Gastrocnemius medialis (tissue), 4 donors: Measurements from ENCODE around the gene CBX1. TPM values are rescaled to one million over a fixed set of nuclear protein-coding genes. Genes with fewer than 3 reads are reported as not detected.

Experiments
- ATAC-seq, 2 donors: fragments of 150-250 bp; one replicate each; pipeline ENCODE4 v1.9.1; 2016
- DNase-seq, 2 donors: peaks; one replicate each; pipeline ENCODE4 v3.0.0-alpha.2; 2019
- H3K27ac ChIP-seq, 4 donors: fragments of 200-600 bp; sonication (generic); 1 replicate in 1 of 4; 2 replicates in 3 of 4; pipeline ENCODE4 v1.5.1; 2016 to 2018; ENCODE audit warnings: mild to moderate bottlenecking in 2 of 4, moderate library complexity in 1 of 4
- H3K27me3 ChIP-seq, 3 donors: fragments of 200-600 bp; sonication (generic) in 2 of 3; 1 replicate in 1 of 3; 2 replicates in 2 of 3; pipeline versions ENCODE4 v1.5.1 to v1.6.0; 2016 to 2019; ENCODE audit warnings: mild to moderate bottlenecking in 1 of 3, moderate library complexity in 1 of 3
- H3K36me3 ChIP-seq, 2 donors: fragments of 200-600 bp; sonication (generic) in 1 of 2; one replicate each; pipeline ENCODE4 v1.5.1; 2017 to 2018
- H3K4me1 ChIP-seq, 2 donors: fragments of 200-600 bp; sonication (generic) in 1 of 2; one replicate each; pipeline ENCODE4 v1.5.1; 2016 to 2017; ENCODE audit warnings: mild to moderate bottlenecking in 2 of 2
- H3K4me3 ChIP-seq, 4 donors: fragments of 200-600 bp; sonication (generic) in 3 of 4; 1 replicate in 1 of 4; 2 replicates in 3 of 4; pipeline ENCODE4 v1.5.1; 2016 to 2019; ENCODE audit warnings: mild to moderate bottlenecking in 2 of 4
- H3K9me3 ChIP-seq, 3 donors: fragments of 200-600 bp; sonication (generic) in 2 of 3; 1 replicate in 1 of 3; 2 replicates in 2 of 3; pipeline ENCODE4 v1.5.1; 2016 to 2019
- POLR2A ChIP-seq, 2 donors: fragments of 450-650 bp; IDR thresholded peaks; one replicate each; pipeline ENCODE4 v1.6.1; 2017; ENCODE audit warnings: antibody characterized with exemption in 2 of 2, mild to moderate bottlenecking in 2 of 2, moderate library complexity in 2 of 2
- in situ Hi-C, 4 donors: fragments of 200-750 bp; cut with MboI; loops; one replicate each; pipeline versions ENCODE4 v1.15.0 to v1.8.0; 2017; ENCODE audit warnings: low sequenced_read_pairs in 4 of 4
- intact Hi-C: fragments of 100-400 bp; cut with DNase I; formaldehyde crosslinking; loops from one replicate; pipeline ENCODE4 v1.15.1; 2023; ENCODE audit warnings: low total_unique reads
- total RNA-seq, 4 donors: library from RNA; depleted of rRNA; stranded (reverse); fragments of >200 nt; gene quantifications; one replicate each; pipeline versions ENCODE4 v1.1.0 to v1.2.3, GENCODE V29; 2016
- TF ChIP-seq, protein P1 (sequence below), 5 experiments: fragments of 450-650 bp in 3 of 5; fragments of 200-600 bp in 2 of 5; sonication (generic) in 2 of 5; IDR thresholded peaks in 4 of 5; conservative IDR thresholded peaks in 1 of 5; 1 replicate in 4 of 5; 2 replicates in 1 of 5; pipeline ENCODE4 v1.5.1; 2016 to 2019; ENCODE audit warnings: antibody characterized with exemption in 5 of 5, mild to moderate bottlenecking in 3 of 5, moderate library complexity in 3 of 5

Gene CBX1
- total RNA-seq, 4 donors from 2014 or later = 26.0 to 34.1 (median 27.7) TPM

DNA sequence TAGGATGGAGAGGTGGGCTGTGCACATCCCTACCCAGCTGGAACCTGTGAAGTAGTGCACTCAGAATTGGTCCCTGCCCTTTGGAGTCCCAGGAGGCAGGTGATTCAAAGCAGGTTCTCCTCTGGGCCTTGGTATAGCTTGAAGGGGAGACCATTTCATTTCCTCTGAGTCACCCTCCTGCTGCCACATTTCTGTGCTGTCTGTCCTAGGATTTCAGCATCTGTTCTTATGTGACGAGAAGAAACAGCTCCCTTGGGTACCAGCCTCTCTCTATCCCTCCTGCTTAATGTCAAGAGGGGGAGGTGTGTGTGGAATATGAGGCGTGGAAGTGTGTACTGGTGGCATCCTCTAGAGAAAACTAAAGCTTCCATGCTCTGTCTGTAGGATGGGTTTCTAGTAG lies 58.1 kb downstream of the CBX1 start:
- Histone ChIP-seq H3K9me3 (no peaks in the 10 kb centered on the region), H3K27me3 (no peaks in the 10 kb centered on the region), H3K27ac (peak overlapping the region in 3 of 4 donors; percentile 14 to 99 (median 41)), H3K36me3 (no peaks in the 10 kb centered on the region), H3K4me1 (peaks cover 24 to 34% of the 10 kb centered on the region in 2 donors), H3K4me3 (no peak overlapping the region)
- ATAC-seq (no peak), DNase-seq (no peak)
- in situ Hi-C loops = no loop called here
- intact Hi-C loops = no loop called here
- TF ChIP-seq POLR2A (IDR thresholded peaks at IDR 0.05) = no peak
- TF ChIP-seq, protein P1, sequence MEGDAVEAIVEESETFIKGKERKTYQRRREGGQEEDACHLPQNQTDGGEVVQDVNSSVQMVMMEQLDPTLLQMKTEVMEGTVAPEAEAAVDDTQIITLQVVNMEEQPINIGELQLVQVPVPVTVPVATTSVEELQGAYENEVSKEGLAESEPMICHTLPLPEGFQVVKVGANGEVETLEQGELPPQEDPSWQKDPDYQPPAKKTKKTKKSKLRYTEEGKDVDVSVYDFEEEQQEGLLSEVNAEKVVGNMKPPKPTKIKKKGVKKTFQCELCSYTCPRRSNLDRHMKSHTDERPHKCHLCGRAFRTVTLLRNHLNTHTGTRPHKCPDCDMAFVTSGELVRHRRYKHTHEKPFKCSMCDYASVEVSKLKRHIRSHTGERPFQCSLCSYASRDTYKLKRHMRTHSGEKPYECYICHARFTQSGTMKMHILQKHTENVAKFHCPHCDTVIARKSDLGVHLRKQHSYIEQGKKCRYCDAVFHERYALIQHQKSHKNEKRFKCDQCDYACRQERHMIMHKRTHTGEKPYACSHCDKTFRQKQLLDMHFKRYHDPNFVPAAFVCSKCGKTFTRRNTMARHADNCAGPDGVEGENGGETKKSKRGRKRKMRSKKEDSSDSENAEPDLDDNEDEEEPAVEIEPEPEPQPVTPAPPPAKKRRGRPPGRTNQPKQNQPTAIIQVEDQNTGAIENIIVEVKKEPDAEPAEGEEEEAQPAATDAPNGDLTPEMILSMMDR (IDR thresholded peaks at IDR 0.05 in 4 of 5, conservative IDR thresholded peaks at IDR 0.05 in 1 of 5) = no peak

DNA sequence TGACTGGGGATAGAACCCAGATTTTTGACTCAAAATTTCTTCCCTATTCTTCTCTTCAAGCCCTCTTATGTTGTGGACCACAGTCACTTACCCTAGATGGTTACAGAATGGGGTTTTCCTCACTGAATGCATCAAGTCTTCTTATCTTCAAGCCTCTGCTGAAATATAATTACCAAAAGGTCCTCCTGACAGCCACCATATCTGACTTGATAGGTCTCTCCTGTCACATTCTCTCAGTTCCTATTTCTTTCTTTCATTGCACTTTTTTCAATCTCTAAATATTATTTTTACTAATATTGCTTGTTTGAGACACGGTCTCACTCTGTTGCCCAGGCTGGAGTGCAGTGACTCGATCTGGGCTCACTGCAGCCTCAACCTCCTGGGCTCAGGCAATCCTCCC lies 62.6 kb downstream of the CBX1 start:
- intact Hi-C loops = no loop called here

DNA sequence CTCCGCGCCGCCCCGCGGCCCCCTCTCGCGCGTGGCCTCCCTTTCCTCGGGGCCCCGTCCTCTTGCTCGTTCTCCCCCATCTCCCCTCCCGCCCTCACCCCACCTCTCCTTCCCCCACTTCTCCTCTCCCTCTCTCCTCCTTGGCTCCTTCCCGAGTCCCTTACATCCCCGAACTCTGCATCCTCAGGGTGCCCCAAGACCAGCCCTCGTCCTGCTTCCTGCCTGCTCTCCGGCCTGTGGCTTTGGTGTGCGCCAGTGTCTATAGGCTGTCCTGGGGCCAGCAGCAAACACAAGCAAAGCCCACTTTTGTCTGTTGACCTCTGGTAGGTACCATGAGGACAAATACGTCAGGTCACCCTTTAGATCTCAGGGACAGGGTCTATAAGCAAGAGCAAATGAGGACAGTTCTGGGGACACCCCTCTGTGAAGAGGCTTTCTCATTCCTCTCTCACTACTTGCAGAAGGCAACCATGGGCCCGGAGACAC lies 63.4 kb downstream of the CBX1 start:
- no peaks in the 10 kb centered on the region for H3K27me3 ChIP-seq
- in situ Hi-C loops (no loop called here), intact Hi-C loops (no loop called here)
- ATAC-seq = peak; percentile 9 to 23
- peaks cover 0 to under 1% of the 10 kb centered on the region in 2 donors for H3K36me3 ChIP-seq
- no peak for TF ChIP-seq POLR2A (IDR thresholded peaks at IDR 0.05)
- TF ChIP-seq, protein P1 (IDR thresholded peaks at IDR 0.05 in 4 of 5, conservative IDR thresholded peaks at IDR 0.05 in 1 of 5) = no peak
- peak overlapping the region; percentile 40 to 84 (median 58) for H3K4me3 ChIP-seq
- H3K27ac ChIP-seq = peak overlapping the region; percentile 68 to 94 (median 90)
- peaks cover 13% of the 10 kb centered on the region in 2 donors for H3K4me1 ChIP-seq
- no peak for DNase-seq
- H3K9me3 ChIP-seq = no peaks in the 10 kb centered on the region

More for the DNA sequence above, 62.6 kb downstream of the CBX1 start:
- H3K27ac ChIP-seq = no peak overlapping the region
- in situ Hi-C loops = no loop called here
- ATAC-seq (no peak), DNase-seq (no peak)
- no peaks in the 10 kb centered on the region for H3K9me3 ChIP-seq
- H3K4me3 ChIP-seq = no peak overlapping the region
- H3K27me3 ChIP-seq = no peaks in the 10 kb centered on the region
- H3K4me1 ChIP-seq = peaks cover 13 to 18% of the 10 kb centered on the region in 2 donors
- no peak for TF ChIP-seq POLR2A (IDR thresholded peaks at IDR 0.05)
- TF ChIP-seq, protein P1 (IDR thresholded peaks at IDR 0.05 in 4 of 5, conservative IDR thresholded peaks at IDR 0.05 in 1 of 5) = no peak
- no peaks in the 10 kb centered on the region for H3K36me3 ChIP-seq

DNA sequence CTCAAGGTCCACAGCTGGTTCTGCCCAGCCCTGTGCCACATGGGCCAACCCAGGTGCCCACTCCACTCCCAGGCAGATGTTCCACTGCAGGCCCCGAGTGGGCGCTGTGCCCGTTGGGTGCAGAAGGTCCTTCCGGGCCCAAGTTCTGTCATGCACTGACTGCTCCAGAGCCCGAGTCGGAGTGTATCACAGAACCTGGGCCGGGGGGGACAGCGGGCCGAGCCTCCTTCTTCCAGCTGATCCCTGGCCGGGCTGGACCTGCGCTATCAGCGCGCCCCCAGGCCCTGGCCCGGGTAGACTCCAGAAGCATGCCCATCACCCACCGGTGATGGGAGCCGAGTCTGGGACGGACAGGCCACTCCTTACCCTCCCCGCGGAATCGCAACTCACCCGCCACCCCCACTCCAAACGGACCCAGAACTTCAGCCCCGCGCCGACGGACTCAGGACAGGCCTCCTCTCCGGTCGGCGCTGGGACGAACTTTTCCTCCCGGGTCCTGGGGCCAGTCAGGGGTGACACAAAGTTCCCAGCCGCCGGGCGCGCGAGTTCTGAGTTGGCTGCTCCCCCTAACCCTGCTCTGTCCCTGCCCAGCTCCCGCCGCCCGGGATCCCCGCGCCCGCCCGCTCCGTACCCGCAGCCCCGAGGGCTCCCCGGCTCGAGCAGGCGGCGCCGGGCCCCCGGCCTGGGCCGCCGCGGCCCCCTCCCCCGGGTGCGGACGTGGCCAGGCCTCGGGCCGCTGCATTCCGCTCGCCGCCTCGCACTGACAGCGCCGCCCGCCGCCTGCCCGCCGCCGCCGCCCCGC lies 64.0 kb downstream of the CBX1 start, which contains the start of gene COPZ2:
TSS of gene COPZ2 (minus strand) at position 762 of the 802 bp plus-strand sequence. CDS start at position 742, 20 bp downstream.
- peak in 1 of 2 donors; percentile 79 for DNase-seq
- peak; percentile 77 to 83 for ATAC-seq
- no peaks in the 10 kb centered on the region for H3K9me3 ChIP-seq
- H3K27me3 ChIP-seq = no peaks in the 10 kb centered on the region
- peaks cover 0 to 7% of the 10 kb centered on the region in 2 donors for H3K36me3 ChIP-seq
- peak; percentile 34 to 47 for TF ChIP-seq POLR2A (IDR thresholded peaks at IDR 0.05)
- TF ChIP-seq, protein P1 (IDR thresholded peaks at IDR 0.05 in 4 of 5, conservative IDR thresholded peaks at IDR 0.05 in 1 of 5) = peak in 4 of 5 experiments; percentile 29 to 60 (median 42)
- peak within 1 kb of the TSS; percentile 72 to 88 (median 80) for H3K4me3 ChIP-seq
- in situ Hi-C loops = no loop called here
- peak within 1 kb of the TSS; percentile 87 to 94 (median 93) for H3K27ac ChIP-seq
- H3K4me1 ChIP-seq = peaks cover 12 to 13% of the 10 kb centered on the region in 2 donors
- intact Hi-C loops = no loop called here
